HG02852 (cell line): Measurements from ENCODE around the gene DLG3.
"Not testable (repeated sequence)": the region's sequence is repeated elsewhere in the genome, so short reads cannot be mapped to it uniquely, and the experiment has no call there.

Experiments
- ATAC-seq: cut with Tn5 transposase; IDR thresholded peaks from one replicate; pipeline ENCODE4 v1.9.1; 2021; ENCODE audit warnings: mild to moderate bottlenecking, moderate library complexity; ENCODE audit not compliant: unreplicated experiment

DLG3 gene

DNA sequence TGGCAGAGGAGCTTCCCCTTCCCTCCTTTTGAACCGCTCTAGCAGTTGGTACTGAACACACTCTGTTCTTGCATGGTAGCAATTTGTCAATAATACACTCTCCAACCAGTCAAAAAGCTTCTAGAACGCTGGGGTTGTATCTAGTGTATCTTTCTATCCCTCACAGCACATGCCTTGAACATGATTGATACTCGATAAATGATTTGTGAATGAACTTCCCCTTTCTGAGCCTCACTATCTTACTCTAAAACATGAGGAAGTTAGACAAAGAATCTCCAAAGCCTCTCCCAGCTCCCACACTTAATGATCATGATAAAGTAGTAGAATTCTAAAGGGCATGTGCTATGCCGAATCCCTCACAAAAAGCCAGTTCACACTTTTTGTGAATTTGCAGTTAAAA is 64.4 kb downstream of the DLG3 start:
- ATAC-seq, result no peak

- not testable (repeated sequence) for ATAC-seq
These were observed 70.6 kb downstream of the DLG3 start for GRCh38 chrX:70515270-70515669.

DNA sequence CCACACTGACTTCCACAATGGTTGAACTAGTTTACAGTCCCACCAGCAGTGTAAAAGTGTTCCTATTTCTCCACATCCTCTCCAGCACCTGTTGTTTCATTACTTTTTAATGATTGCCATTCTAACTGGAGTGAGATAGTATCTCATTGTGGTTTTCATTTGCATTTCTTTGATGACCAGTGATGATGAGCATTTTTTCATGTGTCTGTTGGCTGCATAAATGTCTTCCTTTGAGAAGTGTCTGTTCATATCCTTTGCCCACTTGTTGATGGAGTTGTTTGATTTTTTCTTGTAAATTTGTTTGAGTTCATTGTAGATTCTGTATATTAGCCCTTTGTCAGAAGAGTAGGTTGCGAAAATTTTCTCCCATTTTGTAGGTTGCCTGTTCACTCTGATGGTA is 71.1 kb downstream of the DLG3 start:
- ATAC-seq, result not testable (repeated sequence)

- no peak for ATAC-seq
These were observed 81.1 kb downstream of the DLG3 start for GRCh38 chrX:70525733-70526132.

GRCh38 chrX:70527053-70527452 is 82.4 kb downstream of the DLG3 start:
- no peak for ATAC-seq

DNA sequence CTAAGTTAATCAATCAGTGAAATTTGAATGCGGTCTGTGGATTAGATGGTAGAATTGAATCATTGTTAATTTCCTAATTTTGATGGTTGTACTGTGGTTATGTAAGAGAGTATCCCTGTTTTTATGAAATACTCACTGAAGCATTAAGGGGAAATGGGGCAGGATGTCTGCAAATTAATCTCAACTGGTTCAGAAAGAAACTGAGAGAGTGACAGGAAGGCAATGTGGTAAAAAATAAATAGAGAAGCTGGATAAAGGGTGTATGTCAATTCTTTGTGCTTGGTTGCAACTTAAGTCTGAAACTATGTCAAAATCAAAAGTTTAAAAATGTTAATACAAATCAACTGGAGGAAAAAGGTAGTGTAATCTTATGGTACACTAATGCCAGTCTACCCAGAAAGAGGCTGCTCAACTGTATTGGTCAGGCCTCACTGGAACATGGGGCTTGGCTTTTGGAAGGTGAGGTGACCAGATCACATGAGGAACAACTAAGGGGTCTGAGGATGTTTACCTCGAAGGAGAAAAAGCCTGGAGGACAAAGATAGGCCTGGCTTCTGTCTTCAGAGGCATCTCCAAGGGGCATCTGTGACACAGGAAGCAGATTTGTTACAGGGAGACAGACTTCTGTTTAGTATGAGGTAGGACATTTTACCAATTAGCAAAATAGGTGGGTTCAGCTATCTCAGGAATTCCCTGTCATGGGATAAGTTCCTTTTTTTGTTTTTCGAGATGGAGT is 83.1 kb downstream of the DLG3 start:
- ATAC-seq, result no peak

DNA sequence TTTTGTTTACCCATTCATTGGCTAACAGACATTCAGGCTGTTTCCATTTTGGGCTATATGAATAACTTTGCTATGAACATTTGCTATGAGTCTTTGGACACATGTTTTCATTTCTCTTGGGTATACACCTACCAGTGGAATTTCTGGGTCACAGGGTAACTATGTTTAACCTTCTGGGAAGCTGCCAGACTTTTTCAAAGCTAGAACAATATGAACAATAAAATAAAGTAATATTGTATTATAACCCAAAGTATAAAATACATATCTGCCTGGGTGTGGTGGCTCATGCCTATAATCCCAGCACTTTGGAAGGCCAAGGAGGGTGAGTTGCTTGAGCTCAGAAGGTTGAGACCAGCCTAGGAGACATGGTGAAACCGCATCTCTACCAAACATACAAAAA is 90.6 kb downstream of the DLG3 start:
- ATAC-seq, result no peak

DNA sequence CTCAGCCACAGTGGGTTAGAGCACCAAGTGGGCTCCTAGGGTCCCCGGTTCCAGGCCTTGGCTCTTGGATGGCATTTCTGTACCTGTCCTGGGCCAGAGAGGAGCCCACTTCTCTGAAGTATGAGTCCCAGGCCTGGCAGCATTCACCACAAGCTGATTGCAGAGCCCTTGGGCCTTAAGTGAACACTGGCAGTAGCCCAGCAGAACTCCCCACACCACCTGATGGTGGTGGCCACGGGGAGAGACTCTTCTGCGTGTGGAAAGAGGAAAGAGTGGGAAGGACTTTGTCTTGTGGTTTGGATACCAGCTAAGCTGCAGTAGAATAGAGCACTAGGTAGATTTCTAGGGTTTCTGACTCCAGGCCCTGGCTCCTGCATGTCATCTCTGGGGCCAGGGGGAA is 104.8 kb downstream of the DLG3 start:
- no peak for ATAC-seq

- ATAC-seq, result no peak
These were observed 107.6 kb downstream of the DLG3 start for GRCh38 chrX:70552130-70552704.

- ATAC-seq, result no peak
These were observed 108.9 kb downstream of the DLG3 start for GRCh38 chrX:70553516-70553915.

DNA sequence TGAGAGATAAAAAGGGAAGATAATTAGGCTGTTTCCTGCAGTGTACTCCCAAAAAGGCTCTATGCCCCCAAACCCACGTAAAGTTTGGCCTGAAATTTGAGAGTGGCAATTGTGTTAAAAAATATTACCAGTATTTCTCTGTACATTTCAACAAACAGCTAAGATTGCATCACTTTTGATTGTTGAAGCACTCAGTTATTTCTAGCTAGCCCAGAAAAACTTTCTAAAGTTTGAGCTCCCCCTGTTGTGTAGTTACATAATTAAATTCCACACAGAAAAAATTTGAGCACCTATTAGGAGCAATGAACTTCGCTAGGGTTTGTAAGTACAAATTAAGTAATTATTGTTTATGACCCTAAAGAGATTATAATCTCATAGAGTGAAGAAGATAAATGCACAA is 109.4 kb downstream of the DLG3 start:
- ATAC-seq, result no peak

GRCh38 chrX:70554523-70554922 is 109.9 kb downstream of the DLG3 start:
- no peak for ATAC-seq

GRCh38 chrX:70554948-70555347 is 110.3 kb downstream of the DLG3 start:
- no peak for ATAC-seq
